Central memory CD4-positive, alpha-beta T cell (primary cell): ENCODE measurements around the gene DMD.
"Not testable (repeated sequence)": the region's sequence is repeated elsewhere in the genome, so short reads cannot be mapped to it uniquely, and the experiment has no call there.

Experiments used
- DNase-seq: peaks from one replicate; pipeline ENCODE4 v3.0.0; 2022
- total RNA-seq, 3 experiments: gene quantifications; one replicate each; lab custom pipeline; 2026; lab: John Stamatoyannopoulos, UW

DMD gene
- total RNA-seq, result 0.05 to 0.58 (median 0.21) reads per million in 3 experiments

GRCh38 chrX:33211356-33212260, at the start of gene DMD:
TSS of gene DMD (minus strand) at chrX:33211549. CDS start at chrX:33211312, 237 bp downstream.
- DNase-seq, result no peak

- DNase-seq, result no peak
Observed at GRCh38 chrX:33252306-33252825, 41.0 kb upstream of the DMD start.

- no peak for DNase-seq
Observed at GRCh38 chrX:33218819-33219218, 7.5 kb upstream of the DMD start.

GRCh38 chrX:33210156-33210555, 1.2 kb downstream of the DMD start:
- no peak for DNase-seq

- DNase-seq, result no peak
Observed at GRCh38 chrX:33207056-33207455, 4.3 kb downstream of the DMD start.

- DNase-seq, result no peak
Observed at GRCh38 chrX:33205321-33205720, 6.0 kb downstream of the DMD start.

GRCh38 chrX:33204889-33205288, 6.5 kb downstream of the DMD start:
- no peak for DNase-seq

GRCh38 chrX:33198561-33199279, 12.6 kb downstream of the DMD start:
- no peak for DNase-seq

GRCh38 chrX:33195698-33196097, 15.7 kb downstream of the DMD start:
- DNase-seq, result no peak

- no peak for DNase-seq
Observed at GRCh38 chrX:33194876-33195433, 16.4 kb downstream of the DMD start.

- DNase-seq, result no peak
Observed at GRCh38 chrX:33194289-33194688, 17.1 kb downstream of the DMD start.

- no peak for DNase-seq
Observed at GRCh38 chrX:33190016-33190415, 21.3 kb downstream of the DMD start.

GRCh38 chrX:33188881-33189280, 22.5 kb downstream of the DMD start:
- no peak for DNase-seq

GRCh38 chrX:33188286-33188685, 23.1 kb downstream of the DMD start:
- DNase-seq, result no peak

- DNase-seq, result not testable (repeated sequence)
Observed at GRCh38 chrX:33184803-33185202, 26.5 kb downstream of the DMD start.

- DNase-seq, result no peak
Observed at GRCh38 chrX:33183361-33183760, 28.0 kb downstream of the DMD start.

- no peak for DNase-seq
Observed at GRCh38 chrX:33178690-33179089, 32.7 kb downstream of the DMD start.

GRCh38 chrX:33178218-33178617, 33.1 kb downstream of the DMD start:
- no peak for DNase-seq

GRCh38 chrX:33175201-33175600, 36.1 kb downstream of the DMD start:
- no peak for DNase-seq

GRCh38 chrX:33171041-33171440, 40.3 kb downstream of the DMD start:
- no peak for DNase-seq

- no peak for DNase-seq
Observed at GRCh38 chrX:33161829-33162228, 49.5 kb downstream of the DMD start.

GRCh38 chrX:33160273-33160672, 51.1 kb downstream of the DMD start:
- no peak for DNase-seq

GRCh38 chrX:33156152-33156726, 55.1 kb downstream of the DMD start:
- no peak for DNase-seq
